Activated CD4-positive, alpha-beta memory T cell treated with anti-CD3 and anti-CD28 coated beads for 36 hours (primary cell): ENCODE results near the gene GPR63. TPM values are rescaled to one million over a fixed set of nuclear protein-coding genes. Genes with fewer than 3 reads are reported as not detected.

Source experiments
- CTCF ChIA-PET: fragments of 350-600 bp; sonication (Branson Sonifier 250); formaldehyde crosslinking; loops from one replicate; lab custom pipeline; 2021; ENCODE audit warnings: antibody characterized with exemption, inconsistent platforms; lab: Charles Lee
- POLR2A ChIA-PET: fragments of 350-600 bp; sonication (Branson Sonifier 250); formaldehyde crosslinking; loops from one replicate; lab custom pipeline; 2021; ENCODE audit warnings: antibody characterized with exemption; lab: Charles Lee
- DNase-seq: peaks from one replicate; pipeline ENCODE4 v3.0.0-alpha.2; 2020
- H3K27ac Mint-ChIP-seq: one replicate; pipeline ENCODE4 v1.8.0; 2021; ENCODE audit warnings: mixed read lengths
- H3K27me3 Mint-ChIP-seq: one replicate; pipeline ENCODE4 v1.8.0; 2021; ENCODE audit warnings: mixed read lengths
- H3K36me3 Mint-ChIP-seq: one replicate; pipeline ENCODE4 v1.8.0; 2021; ENCODE audit warnings: mixed read lengths
- H3K4me1 Mint-ChIP-seq: one replicate; pipeline ENCODE4 v1.8.0; 2021; ENCODE audit warnings: low read depth, mixed read lengths
- H3K4me3 Mint-ChIP-seq: one replicate; pipeline ENCODE4 v1.8.0; 2021; ENCODE audit warnings: mild to moderate bottlenecking, mixed read lengths
- H3K9me3 Mint-ChIP-seq: one replicate; pipeline ENCODE4 v1.8.0; 2021; ENCODE audit warnings: mixed read lengths
- intact Hi-C: fragments of 100-400 bp; cut with micrococcal nuclease; formaldehyde crosslinking; loops from one replicate; pipeline ENCODE4 v1.15.1; 2023
- total RNA-seq, 2 experiments: library from RNA; stranded (reverse); gene quantifications; one replicate each; pipeline ENCODE4 v1.2.3, GENCODE V29; 2021

The GPR63 gene
- total RNA-seq, 2 experiments from 2014 or later = 1.5 to 1.7 TPM

GRCh38 chr6:96814625-96815024 is 22.7 kb downstream of the GPR63 start:
- Mint-ChIP-seq H3K36me3 (peaks cover 3% of the 10 kb centered on the region), H3K4me3 (no peak overlapping the region), H3K27ac (no peak overlapping the region), H3K9me3 (no peaks in the 10 kb centered on the region), H3K27me3 (peaks cover 5% of the 10 kb centered on the region), H3K4me1 (no peaks in the 10 kb centered on the region)
- ChIA-PET POLR2A (no interaction called here), CTCF (no interaction called here)
- DNase-seq = no peak
- intact Hi-C loops = no loop called here

- Mint-ChIP-seq H3K4me3 (no peak overlapping the region), H3K27ac (no peak overlapping the region), H3K9me3 (no peaks in the 10 kb centered on the region), H3K36me3 (no peaks in the 10 kb centered on the region), H3K4me1 (peaks cover 4% of the 10 kb centered on the region), H3K27me3 (peaks cover 5% of the 10 kb centered on the region)
- intact Hi-C loops = no loop called here
- ChIA-PET CTCF (no interaction called here), POLR2A (no interaction called here)
- DNase-seq = no peak
Measured at GRCh38 chr6:96812077-96812703, 25.1 kb downstream of the GPR63 start.

- H3K4me1 Mint-ChIP-seq = peaks cover 4% of the 10 kb centered on the region
- H3K36me3 Mint-ChIP-seq = no peaks in the 10 kb centered on the region
- H3K27ac Mint-ChIP-seq = no peak overlapping the region
- ChIA-PET POLR2A (no interaction called here), CTCF (no interaction called here)
- DNase-seq = no peak
- H3K27me3 Mint-ChIP-seq = peaks cover 5% of the 10 kb centered on the region
- intact Hi-C loops = no loop called here
- no peaks in the 10 kb centered on the region for H3K9me3 Mint-ChIP-seq
- H3K4me3 Mint-ChIP-seq = no peak overlapping the region
Measured at GRCh38 chr6:96811670-96812069, 25.6 kb downstream of the GPR63 start.

- POLR2A ChIA-PET = no interaction called here
- H3K4me1 Mint-ChIP-seq = peaks cover 4% of the 10 kb centered on the region
- no peaks in the 10 kb centered on the region for H3K9me3 Mint-ChIP-seq
- intact Hi-C loops = no loop called here
- no peak for DNase-seq
- H3K4me3 Mint-ChIP-seq = no peak overlapping the region
- no peak overlapping the region for H3K27ac Mint-ChIP-seq
- peaks cover 3% of the 10 kb centered on the region for H3K27me3 Mint-ChIP-seq
- H3K36me3 Mint-ChIP-seq = no peaks in the 10 kb centered on the region
- CTCF ChIA-PET = no interaction called here
Measured at GRCh38 chr6:96811136-96811535, 26.1 kb downstream of the GPR63 start.

- intact Hi-C loops = no loop called here
- ChIA-PET CTCF (interaction anchor here (1.0 kb wide), 1 partner anchor 14 kb away, joined by 4 read pairs; no protein-coding TSS in a partner anchor), POLR2A (no interaction called here)
- Mint-ChIP-seq H3K36me3 (no peaks in the 10 kb centered on the region), H3K9me3 (no peaks in the 10 kb centered on the region), H3K27me3 (no peaks in the 10 kb centered on the region), H3K4me3 (no peak overlapping the region), H3K27ac (no peak overlapping the region), H3K4me1 (peaks cover 4% of the 10 kb centered on the region)
- no peak for DNase-seq
Measured at GRCh38 chr6:96809119-96809518, 28.2 kb downstream of the GPR63 start.

- no peaks in the 10 kb centered on the region for H3K4me1 Mint-ChIP-seq
- H3K4me3 Mint-ChIP-seq = no peak overlapping the region
- H3K27ac Mint-ChIP-seq = no peak overlapping the region
- no peaks in the 10 kb centered on the region for H3K27me3 Mint-ChIP-seq
- ChIA-PET POLR2A (no interaction called here), CTCF (no interaction called here)
- H3K36me3 Mint-ChIP-seq = no peaks in the 10 kb centered on the region
- no peaks in the 10 kb centered on the region for H3K9me3 Mint-ChIP-seq
- intact Hi-C loops = no loop called here
- DNase-seq = no peak
Measured at GRCh38 chr6:96803106-96803481, 34.2 kb downstream of the GPR63 start.

GRCh38 chr6:96795481-96795880 is 41.8 kb downstream of the GPR63 start:
- Mint-ChIP-seq H3K4me1 (no peaks in the 10 kb centered on the region), H3K27me3 (no peaks in the 10 kb centered on the region), H3K4me3 (no peak overlapping the region), H3K9me3 (no peaks in the 10 kb centered on the region), H3K27ac (no peak overlapping the region), H3K36me3 (no peaks in the 10 kb centered on the region)
- no peak for DNase-seq
- ChIA-PET CTCF (interaction anchor here (0.9 kb wide), 1 partner anchor 13 kb away, joined by 4 read pairs; no protein-coding TSS in a partner anchor), POLR2A (no interaction called here)
- intact Hi-C loops = no loop called here

- POLR2A ChIA-PET = no interaction called here
- intact Hi-C loops = no loop called here
- no peak for DNase-seq
- Mint-ChIP-seq H3K27ac (no peak overlapping the region), H3K4me1 (no peaks in the 10 kb centered on the region), H3K9me3 (no peaks in the 10 kb centered on the region), H3K27me3 (no peaks in the 10 kb centered on the region), H3K36me3 (no peaks in the 10 kb centered on the region), H3K4me3 (no peak overlapping the region)
- CTCF ChIA-PET = interaction anchor here (0.9 kb wide), 1 partner anchor 14 kb away, joined by 4 read pairs; no protein-coding TSS in a partner anchor
Measured at GRCh38 chr6:96794980-96795379, 42.3 kb downstream of the GPR63 start.

GRCh38 chr6:96792561-96793190 is 44.6 kb downstream of the GPR63 start:
- Mint-ChIP-seq H3K4me3 (no peak overlapping the region), H3K9me3 (no peaks in the 10 kb centered on the region), H3K27me3 (no peaks in the 10 kb centered on the region), H3K27ac (no peak overlapping the region), H3K36me3 (no peaks in the 10 kb centered on the region), H3K4me1 (no peaks in the 10 kb centered on the region)
- ChIA-PET CTCF (no interaction called here), POLR2A (no interaction called here)
- no peak for DNase-seq
- intact Hi-C loops = no loop called here

- ChIA-PET POLR2A (no interaction called here), CTCF (no interaction called here)
- Mint-ChIP-seq H3K9me3 (no peaks in the 10 kb centered on the region), H3K4me1 (no peaks in the 10 kb centered on the region), H3K27me3 (no peaks in the 10 kb centered on the region), H3K4me3 (no peak overlapping the region), H3K27ac (no peak overlapping the region), H3K36me3 (no peaks in the 10 kb centered on the region)
- intact Hi-C loops = no loop called here
- DNase-seq = no peak
Measured at GRCh38 chr6:96789871-96790270, 47.4 kb downstream of the GPR63 start.

GRCh38 chr6:96787846-96788580 is 49.3 kb downstream of the GPR63 start:
- CTCF ChIA-PET = no interaction called here
- no peak overlapping the region for H3K4me3 Mint-ChIP-seq
- intact Hi-C loops = no loop called here
- H3K27ac Mint-ChIP-seq = no peak overlapping the region
- no peaks in the 10 kb centered on the region for H3K36me3 Mint-ChIP-seq
- POLR2A ChIA-PET = no interaction called here
- H3K27me3 Mint-ChIP-seq = no peaks in the 10 kb centered on the region
- DNase-seq = no peak
- H3K9me3 Mint-ChIP-seq = no peaks in the 10 kb centered on the region
- H3K4me1 Mint-ChIP-seq = no peaks in the 10 kb centered on the region

- no peaks in the 10 kb centered on the region for H3K9me3 Mint-ChIP-seq
- no peaks in the 10 kb centered on the region for H3K4me1 Mint-ChIP-seq
- H3K27ac Mint-ChIP-seq = no peak overlapping the region
- CTCF ChIA-PET = no interaction called here
- peaks cover 1% of the 10 kb centered on the region for H3K27me3 Mint-ChIP-seq
- POLR2A ChIA-PET = no interaction called here
- DNase-seq = no peak
- intact Hi-C loops = no loop called here
- no peaks in the 10 kb centered on the region for H3K36me3 Mint-ChIP-seq
- no peak overlapping the region for H3K4me3 Mint-ChIP-seq
Measured at GRCh38 chr6:96786336-96786735, 50.9 kb downstream of the GPR63 start.
